ENCODE results near the gene FABP3. TPM values are rescaled to one million over a fixed set of nuclear protein-coding genes. Genes with fewer than 3 reads are reported as not detected.

Gene FABP3
- polyA plus RNA-seq = 5.8 and 7.1 TPM in 2 replicates
- polyA minus RNA-seq = 2.7 TPM in 2 replicates

GRCh38 chr1:31373056-31373896, at the start of gene FABP3:
TSS of gene FABP3 (minus strand) at chr1:31373076. CDS start at chr1:31373014, 62 bp downstream.
- Histone ChIP-seq H3K9me3 (ENCODE audit: low read length) (no peaks in the 10 kb centered on the region), H3F3A (ENCODE audit: insufficient read depth, low read length, poor library complexity, severe bottlenecking) (no peaks in the 10 kb centered on the region), H4K20me1 (ENCODE audit: insufficient read depth) (no peaks in the 10 kb centered on the region), H3K27ac (ENCODE audit: low read length) (peak within 1 kb of the TSS; percentile 82), H3K9me2 (ENCODE audit: insufficient read depth, low read length) (no peaks in the 10 kb centered on the region), H3K4me3 (ENCODE audit: low read length) (peak within 1 kb of the TSS; percentile 61), H3K9ac (ENCODE audit: low read length) (peak within 1 kb of the TSS; percentile 76), H2AFZ (ENCODE audit: low read depth, low read length) (peak within 1 kb of the TSS; percentile 47), H3K27me3 (ENCODE audit: insufficient read depth, low read depth, low read length) (no peaks in the 10 kb centered on the region), H3K4me2 (ENCODE audit: low read length) (peak within 1 kb of the TSS; percentile 72), H3K36me3 (ENCODE audit: insufficient read depth, low read length) (no peaks in the 10 kb centered on the region), H3K79me2 (replicated peaks; ENCODE audit: insufficient read depth, low read length) (no peaks in the 10 kb centered on the region)
- peak; percentile 59 for TF ChIP-seq POLR2AphosphoS5 (IDR thresholded peaks at IDR 0.05)
- TF ChIP-seq EZH2 (IDR thresholded peaks at IDR 0.05; ENCODE audit: borderline replicate concordance, insufficient read depth, low read length, poor library complexity, severe bottlenecking) = no peak
- TF ChIP-seq TAF1 (IDR thresholded peaks at IDR 0.05; ENCODE audit: low read depth) = peak; percentile 61
- peak; percentile 9 for TF ChIP-seq SMC3 (conservative IDR thresholded peaks at IDR 0.05; ENCODE audit: poor library complexity)
- TF ChIP-seq REST (IDR thresholded peaks at IDR 0.05; ENCODE audit: borderline replicate concordance) = peak; percentile 53
- TF ChIP-seq EP300 (conservative IDR thresholded peaks at IDR 0.05; ENCODE audit: poor library complexity, severe bottlenecking) = no peak

DNA sequence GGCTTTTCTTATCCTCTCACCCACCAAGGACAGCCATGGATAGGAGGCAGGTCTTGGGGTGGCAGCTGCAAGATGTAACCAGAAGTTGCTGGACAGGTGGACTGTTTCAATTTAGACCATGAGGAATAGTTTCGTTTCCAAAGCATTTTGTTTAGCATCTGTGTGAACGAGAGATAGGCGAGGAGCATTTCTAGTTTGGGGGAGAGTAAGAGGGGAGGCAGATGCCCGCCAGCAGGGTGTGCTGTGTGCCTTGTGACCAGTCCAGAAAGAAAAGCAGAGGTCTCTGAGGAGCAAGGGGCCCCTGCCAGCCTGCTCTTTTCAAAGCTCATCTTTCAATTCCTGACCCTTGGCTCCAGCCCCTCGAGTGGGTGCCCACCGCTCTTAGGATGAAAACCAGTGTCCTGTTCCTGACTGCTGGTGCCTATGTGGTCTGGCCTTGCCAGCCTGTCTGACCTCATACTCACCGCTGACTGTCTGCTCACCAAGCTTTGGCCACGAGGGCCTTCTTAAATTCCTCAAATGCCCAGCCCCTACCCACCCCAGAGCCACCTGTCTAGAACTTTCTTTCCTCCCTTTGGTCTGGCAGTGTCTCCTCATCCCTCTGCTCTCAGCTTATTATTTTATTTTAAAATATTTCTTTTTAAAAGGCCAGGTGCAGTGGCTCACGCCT, 48.6 kb upstream of the FABP3 start:
- Histone ChIP-seq H3F3A (ENCODE audit: insufficient read depth, low read length, poor library complexity, severe bottlenecking) (no peaks in the 10 kb centered on the region), H3K9ac (ENCODE audit: low read length) (no peak overlapping the region), H3K9me3 (ENCODE audit: low read length) (no peaks in the 10 kb centered on the region), H3K4me2 (ENCODE audit: low read length) (no peak overlapping the region), H2AFZ (ENCODE audit: low read depth, low read length) (no peak overlapping the region), H3K36me3 (ENCODE audit: insufficient read depth, low read length) (no peaks in the 10 kb centered on the region), H3K9me2 (ENCODE audit: insufficient read depth, low read length) (no peaks in the 10 kb centered on the region), H4K20me1 (ENCODE audit: insufficient read depth) (no peaks in the 10 kb centered on the region), H3K79me2 (replicated peaks; ENCODE audit: insufficient read depth, low read length) (peaks cover 4% of the 10 kb centered on the region), H3K27me3 (ENCODE audit: insufficient read depth, low read depth, low read length) (no peaks in the 10 kb centered on the region), H3K4me3 (ENCODE audit: low read length) (no peak overlapping the region), H3K27ac (ENCODE audit: low read length) (no peak overlapping the region)
- TF ChIP-seq CTCF (IDR thresholded peaks at IDR 0.05; ENCODE audit: poor library complexity, severe bottlenecking) (peak; percentile 39), EZH2 (IDR thresholded peaks at IDR 0.05; ENCODE audit: borderline replicate concordance, insufficient read depth, low read length, poor library complexity, severe bottlenecking) (no peak)
